HepG2 (cell line): ENCODE results near the gene MYCBPAP. TPM values are rescaled to one million over a fixed set of nuclear protein-coding genes. Genes with fewer than 3 reads are reported as not detected.
A peak's percentile ranks its signal among the peaks of the same experiment; 100 is the strongest.

Experiments used
- ATAC-seq: fragments of 200-7000 bp; cut with Tn5 transposase; 3 replicates; pipeline ENCODE4 v1.9.1; 2020; ENCODE audit warnings: mild to moderate bottlenecking, moderate library complexity
- BruUV-seq: library from RNA; stranded (reverse); fragments of 400-500 nt; replicated peaks from 2 replicates; lab custom pipeline; 2021; lab: Mats Ljungman, UMichigan
- CTCF ChIA-PET: fragments of 300-600 bp; formaldehyde crosslinking; extraction: SDS; loops from one replicate; lab custom pipeline; 2021; ENCODE audit warnings: low total read pairs, inconsistent platforms, low intra/inter-chr PET ratio; lab: Yijun Ruan, JAX
- POLR2A ChIA-PET: fragments of 350-600 bp; sonication (Branson Sonifier 250); formaldehyde crosslinking; loops from one replicate; lab custom pipeline; 2020; ENCODE audit warnings: antibody characterized with exemption, inconsistent platforms; lab: Yijun Ruan, JAX
- DNase-seq: peaks from one replicate; pipeline ENCODE4 v3.0.0-alpha.2; 2015; ENCODE audit warnings: low spot score
- FAIRE-seq: peaks from 3 replicates; lab custom pipeline; 2011; peaks lifted over from hg19 to GRCh38; lab: Jason Lieb, UNC
- H2AFZ ChIP-seq: one replicate; pipeline ENCODE4 v1.6.1; 2011; ENCODE audit warnings: low read length, inconsistent platforms
- H3K27ac ChIP-seq: fragments of 300-600 bp; 3 replicates; pipeline ENCODE4 v1.8.0; 2011; ENCODE audit warnings: mixed run types, mild to moderate bottlenecking, mixed read lengths, low read length, inconsistent platforms; ENCODE audit not compliant: insufficient read depth; ENCODE audit errors: extremely low read length
- H3K27me3 ChIP-seq, 2 experiments: fragments of 200-600 bp in 1 of 2; 2 replicates in 1 of 2; 3 replicates in 1 of 2; pipeline versions ENCODE4 v1.6.0 to v1.8.0; 2011; ENCODE audit warnings: low read length in 2 of 2, mild to moderate bottlenecking in 2 of 2, moderate library complexity in 2 of 2, inconsistent platforms in 1 of 2; ENCODE audit not compliant: insufficient read depth in 2 of 2, control insufficient read depth in 1 of 2
- H3K36me3 ChIP-seq, 2 experiments: fragments of 200-600 bp in 1 of 2; replicated peaks in 1 of 2; 2 replicates in 1 of 2; 3 replicates in 1 of 2; pipeline versions ENCODE4 v1.5.1 to v1.8.0; 2011; ENCODE audit warnings: low read length in 2 of 2, inconsistent platforms in 1 of 2; ENCODE audit not compliant: insufficient read depth in 2 of 2, control insufficient read depth in 1 of 2
- H3K4me1 ChIP-seq: 2 replicates; pipeline ENCODE4 v1.5.1; 2012; ENCODE audit warnings: low read length, inconsistent platforms; ENCODE audit not compliant: insufficient read depth
- H3K4me2 ChIP-seq: 2 replicates; pipeline ENCODE4 v1.6.0; 2011; ENCODE audit warnings: low read depth, low read length, inconsistent platforms
- H3K4me3 ChIP-seq, 3 experiments: fragments of 200-600 bp in 1 of 3; sonication (generic), shearing (Covaris generic) in 1 of 3; replicated peaks in 1 of 3; 2 replicates each; pipeline ENCODE4 v1.5.1; 2011 to 2016; ENCODE audit warnings: low read length in 3 of 3, inconsistent platforms in 2 of 3, low read depth in 2 of 3, mild to moderate bottlenecking in 2 of 3, control low read depth in 1 of 3, mixed read lengths in 1 of 3; ENCODE audit not compliant: insufficient read depth in 1 of 3
- H3K79me2 ChIP-seq: one replicate; pipeline ENCODE4 v1.6.1; 2011; ENCODE audit warnings: low read length, inconsistent platforms; ENCODE audit not compliant: insufficient read depth
- H3K9ac ChIP-seq: 2 replicates; pipeline ENCODE4 v1.6.0; 2011; ENCODE audit warnings: mild to moderate bottlenecking, low read depth, low read length, inconsistent platforms; ENCODE audit not compliant: insufficient read depth
- H3K9me3 ChIP-seq: 2 replicates; pipeline ENCODE4 v1.5.1; 2012; ENCODE audit warnings: mild to moderate bottlenecking, low read length
- H4K20me1 ChIP-seq: 2 replicates; pipeline ENCODE4 v1.6.0; 2011; ENCODE audit warnings: inconsistent platforms, mild to moderate bottlenecking, low read length, moderate library complexity; ENCODE audit not compliant: insufficient read depth
- BCL6 ChIP-seq: IDR thresholded peaks from 2 replicates; pipeline ENCODE4 v1.6.1; 2016; ENCODE audit warnings: missing genetic modification reagents, missing compliant biosample characterization
- EZH2 ChIP-seq: conservative IDR thresholded peaks from 2 replicates; pipeline ENCODE4 v1.6.1; 2012; ENCODE audit warnings: mild to moderate bottlenecking, low read depth, low read length, moderate library complexity
- IRX3 ChIP-seq: sonication (generic); formaldehyde crosslinking; IDR thresholded peaks from 2 replicates; pipeline ENCODE4 v1.8.1; 2023; ENCODE audit warnings: mild to moderate bottlenecking, low read depth, missing genetic modification reagents, borderline replicate concordance
- KLF6 ChIP-seq: IDR thresholded peaks from 2 replicates; pipeline ENCODE4 v1.8.0; 2016; ENCODE audit warnings: missing biosample characterization, missing genetic modification reagents
- NR2F2 ChIP-seq: IDR thresholded peaks from 2 replicates; pipeline ENCODE4 v1.6.1; 2012; ENCODE audit warnings: low read depth, inconsistent platforms, borderline replicate concordance
- PCBP1 ChIP-seq: fragments of 200-400 bp; formaldehyde crosslinking; IDR thresholded peaks from 2 replicates; pipeline ENCODE4 v1.6.1; 2017; ENCODE audit warnings: mild to moderate bottlenecking, low read depth, low read length, borderline replicate concordance
- SATB2 ChIP-seq: sonication (generic); formaldehyde crosslinking; IDR thresholded peaks from 2 replicates; pipeline ENCODE4 v1.5.0; 2020; ENCODE audit warnings: missing genetic modification reagents
- WGBS: methylation state at CpG from one replicate; pipeline ENCODE4 v1.1.6; 2017; ENCODE audit warnings: low lambda C conversion rate; 5-methylcytosine and 5-hydroxymethylcytosine counted together
- in situ Hi-C: cut with HindIII; loops from 2 replicates; pipeline ENCODE4 v1.10.0; 2017; ENCODE audit warnings: low pct_unique_long_range_greater_than_20kb; ENCODE audit not compliant: extremely low pct_ligation_motif_present
- intact Hi-C: fragments of 100-400 bp; cut with micrococcal nuclease; formaldehyde crosslinking; loops from one replicate; pipeline ENCODE4 v1.10.0; 2022; ENCODE audit not compliant: unreplicated experiment
- polyA plus RNA-seq, 8 experiments: library from polyadenylated mRNA; depleted of rRNA in 3 of 8; stranded (reverse) in 7 of 8; unstranded in 1 of 8; fragments of >200 nt; fragmentation: Illumina TruSeq in 4 of 8; extraction: Trizol in 4 of 8; gene quantifications; 2 replicates each; pipeline versions ENCODE4 v1.2.1 to v1.2.3, GENCODE V29; 2011 to 2016; ENCODE audit warnings: low read depth in 4 of 8, missing spikeins in 1 of 8, mixed read lengths in 1 of 8; ENCODE audit not compliant: insufficient read depth in 1 of 8
- total RNA-seq, 5 experiments: library from RNA; depleted of rRNA; stranded (reverse); fragments of >200 nt; fragmentation: Illumina TruSeq; extraction: Trizol; gene quantifications; 2 replicates each; pipeline ENCODE4 v1.2.3, GENCODE V29; 2016; ENCODE audit warnings: low read depth in 1 of 5
- TF ChIP-seq, protein P1 (sequence below): sonication (generic); formaldehyde crosslinking; IDR thresholded peaks from 2 replicates; pipeline ENCODE4 v1.4.0; 2020; ENCODE audit warnings: mild to moderate bottlenecking, missing genetic modification reagents

Gene MYCBPAP
- total and polyA plus RNA-seq, 2 of the 13 experiments (the other 11 are each of a cell fraction or from before 2014, with no cell fraction given): 0.22 to 0.24 TPM

DNA sequence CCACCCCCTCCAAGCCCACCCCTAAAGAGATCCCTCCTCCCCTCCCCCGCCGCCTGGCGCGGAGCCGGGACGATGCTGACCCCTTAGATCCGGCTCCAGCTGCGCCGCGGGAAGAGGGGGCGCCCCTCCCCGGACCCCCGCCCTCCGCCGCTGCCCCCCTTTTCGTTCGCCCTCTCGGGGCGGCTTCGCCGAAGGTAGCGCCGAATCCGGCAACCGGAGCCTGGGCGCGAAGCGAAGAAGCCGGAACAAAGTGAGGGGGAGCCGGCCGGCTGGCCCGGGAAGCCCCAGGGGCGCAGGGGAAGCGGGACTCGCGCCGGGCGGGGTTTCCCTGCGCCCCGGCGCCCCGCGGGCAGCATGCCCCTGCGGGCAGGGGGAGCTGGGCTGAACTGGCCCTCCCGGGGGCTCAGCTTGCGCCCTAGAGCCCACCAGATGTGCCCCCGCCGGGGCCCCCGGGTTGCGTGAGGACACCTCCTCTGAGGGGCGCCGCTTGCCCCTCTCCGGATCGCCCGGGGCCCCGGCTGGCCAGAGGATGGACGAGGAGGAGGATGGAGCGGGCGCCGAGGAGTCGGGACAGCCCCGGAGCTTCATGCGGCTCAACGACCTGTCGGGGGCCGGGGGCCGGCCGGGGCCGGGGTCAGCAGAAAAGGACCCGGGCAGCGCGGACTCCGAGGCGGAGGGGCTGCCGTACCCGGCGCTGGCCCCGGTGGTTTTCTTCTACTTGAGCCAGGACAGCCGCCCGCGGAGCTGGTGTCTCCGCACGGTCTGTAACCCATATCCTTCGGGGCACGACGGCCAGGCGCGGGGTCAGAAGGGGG lies 52.9 kb downstream of the MYCBPAP start (continued):
- TF ChIP-seq, protein P1, sequence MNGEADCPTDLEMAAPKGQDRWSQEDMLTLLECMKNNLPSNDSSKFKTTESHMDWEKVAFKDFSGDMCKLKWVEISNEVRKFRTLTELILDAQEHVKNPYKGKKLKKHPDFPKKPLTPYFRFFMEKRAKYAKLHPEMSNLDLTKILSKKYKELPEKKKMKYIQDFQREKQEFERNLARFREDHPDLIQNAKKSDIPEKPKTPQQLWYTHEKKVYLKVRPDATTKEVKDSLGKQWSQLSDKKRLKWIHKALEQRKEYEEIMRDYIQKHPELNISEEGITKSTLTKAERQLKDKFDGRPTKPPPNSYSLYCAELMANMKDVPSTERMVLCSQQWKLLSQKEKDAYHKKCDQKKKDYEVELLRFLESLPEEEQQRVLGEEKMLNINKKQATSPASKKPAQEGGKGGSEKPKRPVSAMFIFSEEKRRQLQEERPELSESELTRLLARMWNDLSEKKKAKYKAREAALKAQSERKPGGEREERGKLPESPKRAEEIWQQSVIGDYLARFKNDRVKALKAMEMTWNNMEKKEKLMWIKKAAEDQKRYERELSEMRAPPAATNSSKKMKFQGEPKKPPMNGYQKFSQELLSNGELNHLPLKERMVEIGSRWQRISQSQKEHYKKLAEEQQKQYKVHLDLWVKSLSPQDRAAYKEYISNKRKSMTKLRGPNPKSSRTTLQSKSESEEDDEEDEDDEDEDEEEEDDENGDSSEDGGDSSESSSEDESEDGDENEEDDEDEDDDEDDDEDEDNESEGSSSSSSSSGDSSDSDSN (CRISPR knock-in tag): peak; percentile 9; the same call in 1 of the 2 replicates
- TF ChIP-seq BCL6 (no peak), EZH2 (peak; percentile 97), KLF6 (no peak), IRX3 (CRISPR knock-in tag) (0 out of 2 replicates have a peak, but pooled peaks have one; percentile 3), SATB2 (CRISPR knock-in tag) (no peak)

DNA sequence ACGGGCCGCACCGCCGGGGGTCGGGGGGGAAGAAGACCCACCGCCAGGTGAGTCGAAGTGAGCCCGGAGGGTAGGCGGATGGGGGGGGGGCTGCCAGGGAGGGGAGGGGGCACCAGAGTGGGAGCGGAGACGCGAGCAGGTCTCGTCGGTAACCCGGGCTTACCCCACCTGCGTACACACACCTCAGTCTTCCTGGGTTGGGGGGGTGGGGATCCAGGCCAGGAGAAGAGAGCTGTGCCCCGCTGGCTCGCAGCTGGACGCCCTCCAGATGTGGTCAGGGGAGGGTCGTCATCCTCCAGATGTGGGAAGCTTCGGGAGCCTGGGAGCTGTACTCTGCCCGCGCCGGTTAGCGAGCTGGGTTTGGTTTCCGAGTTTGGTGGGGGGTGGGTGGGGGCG lies 53.5 kb downstream of the MYCBPAP start:
- FAIRE-seq: no peak
- Histone ChIP-seq H3K9ac (no peak overlapping the region), H3K79me2 (no peaks in the 10 kb centered on the region), H3K9me3 (no peaks in the 10 kb centered on the region), H4K20me1 (peaks cover 5% of the 10 kb centered on the region; the same call in 1 of the 2 replicates), H3K27me3 (peaks cover 28 to 54% of the 10 kb centered on the region in 2 experiments), H3K36me3 (no peaks in the 10 kb centered on the region), H3K4me3 (peak overlapping the region in 1 of 3 experiments; percentile 27; a peak in 2 of 6 replicates), H2AFZ (no peak overlapping the region)
- intact Hi-C loops: no loop called here
- no TSS peak for BruUV-seq
- DNase-seq: no peak
- ChIA-PET POLR2A (interaction anchor here (1.1 to 2.5 kb wide), 5 partner anchors 15 to 158 kb away, joined by 3 to 6 read pairs (median 4); partner anchors contain the start of genes LUC7L3 and SPATA20), CTCF (no interaction called here)
- no peak for ATAC-seq
- 16% methylated on average over 16 of the region's 27 CpGs for WGBS
- in situ Hi-C loops: no loop called here
- TF ChIP-seq PCBP1 (0 out of 2 replicates have a peak, but pooled peaks have one; percentile 76), NR2F2 (no peak)
- TF ChIP-seq, all 625 proteins: peak for 1
- H3K4me2 ChIP-seq: no peak overlapping the region; the same call in 1 of the 2 replicates
- peaks cover 9% of the 10 kb centered on the region for H3K4me1 ChIP-seq
- no peak overlapping the region for H3K27ac ChIP-seq
